GM12891 (cell line): ENCODE results near the gene CYP20A1.
"Not testable (repeated sequence)": the region's sequence is repeated elsewhere in the genome, so short reads cannot be mapped to it uniquely, and the experiment has no call there.

Experiments
- DNase-seq: peaks from one replicate; pipeline ENCODE4 v3.0.0; 2011; ENCODE audit warnings: low spot score; ENCODE audit not compliant: insufficient read length
- FAIRE-seq: peaks from 2 replicates; lab custom pipeline; 2011; peaks lifted over from hg19 to GRCh38; lab: Jason Lieb, UNC
- PAX5 ChIP-seq: IDR thresholded peaks from 2 replicates; pipeline ENCODE4 v1.6.1; 2011; ENCODE audit warnings: low read length, moderate library complexity, mild to moderate bottlenecking; ENCODE audit not compliant: insufficient read depth, severe bottlenecking
- POLR2A ChIP-seq: IDR thresholded peaks from 2 replicates; pipeline ENCODE4 v1.6.1; 2011; ENCODE audit warnings: low read depth, low read length, control low read depth
- POLR2AphosphoS5 ChIP-seq: IDR thresholded peaks from 2 replicates; pipeline ENCODE4 v1.6.1; 2011; ENCODE audit warnings: low read depth, low read length, control low read depth
- POU2F2 ChIP-seq: IDR thresholded peaks from 2 replicates; pipeline ENCODE4 v1.6.1; 2011; ENCODE audit warnings: low read depth, mild to moderate bottlenecking, control low read depth, low read length, moderate library complexity
- SPI1 ChIP-seq: IDR thresholded peaks from 2 replicates; pipeline ENCODE4 v1.6.1; 2011; ENCODE audit warnings: low read depth, low read length, control low read depth
- TAF1 ChIP-seq: IDR thresholded peaks from 2 replicates; pipeline ENCODE4 v1.6.1; 2011; ENCODE audit warnings: low read depth, low read length, control low read depth

The CYP20A1 gene

GRCh38 chr2:203330434-203330833 is 91.6 kb downstream of the CYP20A1 start:
- TF ChIP-seq POLR2A (no peak), POLR2AphosphoS5 (no peak), SPI1 (no peak), POU2F2 (no peak), PAX5 (no peak), TAF1 (no peak)
- FAIRE-seq: peak; percentile 35
- no peak for DNase-seq

GRCh38 chr2:203338322-203338721 is 99.5 kb downstream of the CYP20A1 start:
- TF ChIP-seq POLR2AphosphoS5 (no peak), POLR2A (no peak), POU2F2 (no peak), SPI1 (no peak), PAX5 (no peak), TAF1 (no peak)
- FAIRE-seq (no peak), DNase-seq (no peak)

GRCh38 chr2:203340791-203341487 is 102.1 kb downstream of the CYP20A1 start:
- TF ChIP-seq POU2F2 (no peak), PAX5 (no peak), SPI1 (no peak), POLR2A (no peak), POLR2AphosphoS5 (no peak), TAF1 (no peak)
- DNase-seq (no peak), FAIRE-seq (no peak)

- DNase-seq: no peak
- no peak for FAIRE-seq
- no peak for TF ChIP-seq TAF1
- TF ChIP-seq POLR2A: no peak
- no peak for TF ChIP-seq PAX5
- TF ChIP-seq POU2F2: no peak
- no peak for TF ChIP-seq POLR2AphosphoS5
- TF ChIP-seq SPI1: no peak
Measured at GRCh38 chr2:203341741-203342310, 103.0 kb downstream of the CYP20A1 start.

GRCh38 chr2:203342374-203342773 is 103.6 kb downstream of the CYP20A1 start:
- not testable (repeated sequence) for DNase-seq, FAIRE-seq

- TF ChIP-seq SPI1: no peak
- TF ChIP-seq TAF1: no peak
- no peak for TF ChIP-seq PAX5
- TF ChIP-seq POLR2AphosphoS5: no peak
- no peak for TF ChIP-seq POU2F2
- TF ChIP-seq POLR2A: no peak
- FAIRE-seq: no peak
Measured at GRCh38 chr2:203344667-203345066, 105.8 kb downstream of the CYP20A1 start.

GRCh38 chr2:203346612-203347011 is 107.8 kb downstream of the CYP20A1 start:
- FAIRE-seq (no peak), DNase-seq (no peak)
- TF ChIP-seq TAF1: no peak
- TF ChIP-seq POLR2AphosphoS5: no peak
- no peak for TF ChIP-seq POLR2A
- no peak for TF ChIP-seq SPI1
- TF ChIP-seq POU2F2: no peak
- no peak for TF ChIP-seq PAX5

More at GRCh38 chr2:203344667-203345066, 105.8 kb downstream of the CYP20A1 start:
- no peak for DNase-seq

- no peak for TF ChIP-seq SPI1
- no peak for TF ChIP-seq POLR2AphosphoS5
- no peak for TF ChIP-seq POLR2A
- no peak for TF ChIP-seq POU2F2
- no peak for DNase-seq
- FAIRE-seq: no peak
Measured at GRCh38 chr2:203347375-203347774, 108.6 kb downstream of the CYP20A1 start.

GRCh38 chr2:203352604-203353255 is 113.9 kb downstream of the CYP20A1 start:
- TF ChIP-seq TAF1: no peak
- no peak for TF ChIP-seq POLR2A
- DNase-seq (no peak), FAIRE-seq (no peak)

- TF ChIP-seq TAF1 (no peak), SPI1 (no peak), POLR2AphosphoS5 (no peak), POLR2A (no peak), PAX5 (no peak), POU2F2 (no peak)
- DNase-seq (no peak), FAIRE-seq (no peak)
Measured at GRCh38 chr2:203354966-203355365, 116.1 kb downstream of the CYP20A1 start.
